ENCODE results near the gene PSAPL1. TPM values are rescaled to one million over a fixed set of nuclear protein-coding genes. Genes with fewer than 3 reads are reported as not detected.

PSAPL1 gene
- total RNA-seq, 4 donors from 2014 or later: 16.4 to 268 (median 137) TPM

DNA sequence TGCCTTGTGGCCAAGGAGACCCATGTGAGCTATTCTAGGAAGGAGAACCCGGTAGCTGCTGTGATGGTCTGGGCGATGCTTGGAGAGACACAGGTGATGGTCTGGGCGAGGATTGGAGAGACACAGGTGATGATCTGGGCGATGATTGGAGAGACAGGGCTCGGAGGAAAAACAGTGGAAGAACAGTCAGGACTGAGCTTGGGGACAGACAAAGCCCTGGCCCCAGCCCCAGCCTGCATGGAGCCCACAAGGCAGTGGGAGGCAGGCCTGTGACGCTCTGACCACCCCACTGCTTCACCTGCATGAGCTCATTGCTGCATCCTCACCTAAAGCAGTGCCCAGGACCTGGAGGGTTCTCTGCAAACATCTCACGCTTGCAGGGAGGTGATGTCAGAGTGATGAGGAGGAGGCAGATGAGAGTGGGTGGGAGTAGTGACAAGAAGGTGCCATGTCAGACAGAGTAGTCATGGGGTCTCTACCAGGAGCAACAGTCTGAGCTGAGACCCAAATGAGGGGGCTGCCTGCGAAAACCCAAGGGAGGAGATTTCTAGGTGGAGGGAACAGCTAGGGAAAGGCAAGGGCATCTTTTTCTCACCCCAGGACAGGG lies 35.9 kb upstream of the PSAPL1 start:
- TF ChIP-seq, protein P1, sequence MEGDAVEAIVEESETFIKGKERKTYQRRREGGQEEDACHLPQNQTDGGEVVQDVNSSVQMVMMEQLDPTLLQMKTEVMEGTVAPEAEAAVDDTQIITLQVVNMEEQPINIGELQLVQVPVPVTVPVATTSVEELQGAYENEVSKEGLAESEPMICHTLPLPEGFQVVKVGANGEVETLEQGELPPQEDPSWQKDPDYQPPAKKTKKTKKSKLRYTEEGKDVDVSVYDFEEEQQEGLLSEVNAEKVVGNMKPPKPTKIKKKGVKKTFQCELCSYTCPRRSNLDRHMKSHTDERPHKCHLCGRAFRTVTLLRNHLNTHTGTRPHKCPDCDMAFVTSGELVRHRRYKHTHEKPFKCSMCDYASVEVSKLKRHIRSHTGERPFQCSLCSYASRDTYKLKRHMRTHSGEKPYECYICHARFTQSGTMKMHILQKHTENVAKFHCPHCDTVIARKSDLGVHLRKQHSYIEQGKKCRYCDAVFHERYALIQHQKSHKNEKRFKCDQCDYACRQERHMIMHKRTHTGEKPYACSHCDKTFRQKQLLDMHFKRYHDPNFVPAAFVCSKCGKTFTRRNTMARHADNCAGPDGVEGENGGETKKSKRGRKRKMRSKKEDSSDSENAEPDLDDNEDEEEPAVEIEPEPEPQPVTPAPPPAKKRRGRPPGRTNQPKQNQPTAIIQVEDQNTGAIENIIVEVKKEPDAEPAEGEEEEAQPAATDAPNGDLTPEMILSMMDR (IDR thresholded peaks at IDR 0.05): no peak
- no peak for TF ChIP-seq POLR2AphosphoS5 (IDR thresholded peaks at IDR 0.05)
- TF ChIP-seq POLR2A (IDR thresholded peaks at IDR 0.05): no peak
- no peak for TF ChIP-seq EP300 (IDR thresholded peaks at IDR 0.05)

DNA sequence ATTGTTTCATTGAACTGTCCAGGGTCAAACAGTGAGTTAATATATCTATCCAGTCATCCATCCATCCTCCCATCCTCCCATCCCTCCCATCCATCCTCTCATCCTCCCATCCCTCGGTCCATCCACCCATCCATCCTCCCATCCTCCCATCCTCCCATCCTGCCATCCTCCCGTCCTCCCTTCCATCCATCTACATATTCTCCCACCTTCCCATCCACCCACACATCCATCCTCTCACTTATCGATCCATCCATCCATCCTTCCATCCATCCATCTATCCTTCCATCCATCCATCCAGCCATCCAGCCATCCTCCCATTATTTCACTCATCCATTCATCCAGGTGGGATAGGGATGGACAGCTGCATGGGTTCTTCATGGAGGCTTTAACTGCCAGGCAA lies 35.4 kb upstream of the PSAPL1 start:
- Histone ChIP-seq H3K36me3 (no peaks in the 10 kb centered on the region), H3K27me3 (peaks cover 7% of the 10 kb centered on the region), H3K4me3 (no peak overlapping the region), H3K4me1 (no peaks in the 10 kb centered on the region), H3K27ac (no peak overlapping the region), H3K9me3 (no peaks in the 10 kb centered on the region)
- WGBS: 86% methylated on average over 3 of the region's 3 CpGs
- TF ChIP-seq POLR2AphosphoS5 (IDR thresholded peaks at IDR 0.05) (no peak), POLR2A (IDR thresholded peaks at IDR 0.05) (no peak), EP300 (IDR thresholded peaks at IDR 0.05) (no peak)
- no peak for DNase-seq (ENCODE audit: low spot score in 2 of 2)

More for the DNA sequence above, 35.9 kb upstream of the PSAPL1 start:
- Histone ChIP-seq H3K27ac (no peak overlapping the region), H3K9me3 (no peaks in the 10 kb centered on the region), H3K4me3 (no peak overlapping the region), H3K4me1 (no peaks in the 10 kb centered on the region), H3K36me3 (no peaks in the 10 kb centered on the region), H3K27me3 (peaks cover 7% of the 10 kb centered on the region)
- 87% methylated on average over 7 of the region's 8 CpGs for WGBS
- no peak for DNase-seq (ENCODE audit: low spot score in 2 of 2)

DNA sequence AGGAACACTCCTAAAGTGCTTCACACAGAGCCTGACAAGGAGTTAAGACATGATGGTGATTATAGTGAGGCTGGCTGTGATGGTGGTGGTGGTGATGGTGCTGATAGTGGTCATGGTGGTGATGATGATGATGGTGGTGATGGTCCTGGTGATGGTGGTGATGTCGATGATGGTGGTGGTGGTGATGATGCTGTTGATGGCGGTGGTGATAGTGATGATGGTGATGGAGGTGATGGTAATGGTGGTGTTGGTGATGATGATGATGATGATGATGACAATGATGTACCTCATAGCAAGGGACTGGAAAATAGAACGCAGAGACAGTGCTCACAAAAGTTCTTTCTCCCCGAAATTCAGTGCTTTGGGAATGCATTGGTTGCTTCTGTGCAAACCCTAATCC lies 34.3 kb upstream of the PSAPL1 start:
- no peak overlapping the region for H3K4me3 ChIP-seq
- peaks cover 7% of the 10 kb centered on the region for H3K27me3 ChIP-seq
- TF ChIP-seq, protein P1 (IDR thresholded peaks at IDR 0.05): no peak
- TF ChIP-seq POLR2AphosphoS5 (IDR thresholded peaks at IDR 0.05): no peak
- TF ChIP-seq POLR2A (IDR thresholded peaks at IDR 0.05): no peak
- no peak for TF ChIP-seq EP300 (IDR thresholded peaks at IDR 0.05)
- 87% methylated on average over 4 of the region's 4 CpGs for WGBS
- H3K27ac ChIP-seq: no peak overlapping the region
- DNase-seq (ENCODE audit: low spot score in 2 of 2): no peak
- H3K36me3 ChIP-seq: no peaks in the 10 kb centered on the region
- no peaks in the 10 kb centered on the region for H3K4me1 ChIP-seq
- H3K9me3 ChIP-seq: no peaks in the 10 kb centered on the region

DNA sequence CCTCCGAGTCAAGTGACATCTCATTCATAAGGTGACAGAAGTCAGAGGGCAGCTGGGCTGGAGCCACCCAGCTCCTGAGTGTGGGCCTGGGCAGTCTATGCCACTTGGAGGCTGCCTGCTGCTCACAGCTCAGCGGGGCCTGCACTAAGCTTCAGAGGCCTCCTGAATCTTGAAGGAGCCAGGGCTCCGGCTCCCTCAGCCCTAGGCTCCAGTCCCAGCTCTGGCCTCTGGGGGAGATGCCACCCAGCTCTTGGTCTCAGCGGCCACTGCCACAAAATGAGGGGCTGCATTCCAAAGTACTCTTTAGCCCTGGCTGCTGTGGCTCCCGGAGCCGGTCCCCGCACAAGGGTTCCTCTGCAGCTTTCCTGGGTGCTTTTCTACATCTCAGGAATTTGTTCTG lies 32.7 kb upstream of the PSAPL1 start:
- Histone ChIP-seq H3K27me3 (peaks cover 6% of the 10 kb centered on the region), H3K4me3 (no peak overlapping the region), H3K4me1 (no peaks in the 10 kb centered on the region), H3K27ac (no peak overlapping the region), H3K9me3 (no peaks in the 10 kb centered on the region), H3K36me3 (no peaks in the 10 kb centered on the region)
- TF ChIP-seq POLR2AphosphoS5 (IDR thresholded peaks at IDR 0.05) (no peak), POLR2A (IDR thresholded peaks at IDR 0.05) (no peak), EP300 (IDR thresholded peaks at IDR 0.05) (no peak)
- TF ChIP-seq, protein P1 (IDR thresholded peaks at IDR 0.05): no peak
- 94% methylated on average over 6 of the region's 7 CpGs for WGBS
- no peak for DNase-seq (ENCODE audit: low spot score in 2 of 2)

DNA sequence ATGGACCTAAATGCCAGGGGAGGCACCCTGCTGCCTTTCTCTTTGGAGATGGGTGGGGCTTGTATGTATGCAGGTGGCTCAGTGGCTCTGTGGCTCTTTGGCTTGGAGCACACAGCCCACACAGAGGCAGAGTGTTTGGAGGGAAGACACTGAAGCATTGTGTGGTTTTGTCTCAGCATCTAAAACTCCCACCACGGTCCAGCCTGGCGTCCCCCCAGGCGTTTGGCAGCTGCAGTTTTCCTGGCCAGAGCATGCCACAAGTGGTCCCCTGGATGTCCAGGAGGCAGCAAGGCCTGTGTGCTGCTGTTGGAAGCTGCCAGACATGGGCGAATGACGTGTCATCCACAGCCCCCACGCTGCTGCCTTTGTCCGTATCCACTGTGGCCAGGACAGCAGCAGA lies 32.2 kb upstream of the PSAPL1 start:
- Histone ChIP-seq H3K27me3 (peaks cover 3% of the 10 kb centered on the region), H3K27ac (no peak overlapping the region), H3K9me3 (no peaks in the 10 kb centered on the region), H3K36me3 (no peaks in the 10 kb centered on the region), H3K4me3 (no peak overlapping the region), H3K4me1 (no peaks in the 10 kb centered on the region)
- no peak for DNase-seq (ENCODE audit: low spot score in 2 of 2)
- TF ChIP-seq EP300 (IDR thresholded peaks at IDR 0.05) (no peak), POLR2AphosphoS5 (IDR thresholded peaks at IDR 0.05) (no peak), POLR2A (IDR thresholded peaks at IDR 0.05) (no peak)
- TF ChIP-seq, protein P1 (IDR thresholded peaks at IDR 0.05): no peak
- WGBS: 100% methylated on average over 1 of the region's 7 CpGs

DNA sequence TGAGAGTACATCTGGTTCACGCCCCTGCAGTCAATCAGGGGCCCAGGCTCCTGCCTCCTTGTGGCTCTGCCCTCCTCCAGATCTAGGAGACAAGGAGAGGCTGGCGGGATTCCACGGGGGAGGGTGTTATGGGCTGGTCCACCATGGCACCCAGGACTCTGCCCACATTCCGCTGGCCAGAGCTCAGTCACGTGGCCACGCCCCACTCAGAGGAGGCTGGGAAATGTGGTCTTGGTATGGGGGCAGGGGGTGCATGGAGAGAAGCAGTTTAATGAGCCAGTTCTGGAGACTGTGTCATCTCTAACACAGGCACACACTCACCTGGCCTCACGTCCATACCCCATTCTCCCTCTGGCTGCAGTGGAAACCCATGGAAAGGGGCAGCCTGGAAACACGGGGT lies 31.5 kb upstream of the PSAPL1 start:
- TF ChIP-seq POLR2A (IDR thresholded peaks at IDR 0.05): no peak
- TF ChIP-seq EP300 (IDR thresholded peaks at IDR 0.05): no peak
- TF ChIP-seq, protein P1 (IDR thresholded peaks at IDR 0.05): no peak
- no peak for TF ChIP-seq POLR2AphosphoS5 (IDR thresholded peaks at IDR 0.05)
- no peak overlapping the region for H3K4me3 ChIP-seq
- no peak overlapping the region for H3K27ac ChIP-seq
- no peaks in the 10 kb centered on the region for H3K4me1 ChIP-seq
- WGBS: 100% methylated on average over 6 of the region's 8 CpGs
- no peaks in the 10 kb centered on the region for H3K27me3 ChIP-seq
- H3K9me3 ChIP-seq: no peaks in the 10 kb centered on the region
- no peaks in the 10 kb centered on the region for H3K36me3 ChIP-seq
- no peak for DNase-seq (ENCODE audit: low spot score in 2 of 2)
